ENCODE results near the gene HDLBP.

- TF ChIP-seq EZH2phosphoT487 (conservative IDR thresholded peaks at IDR 0.05; ENCODE audit: low read length) (no peak), CTCF (IDR thresholded peaks at IDR 0.05; ENCODE audit: insufficient read depth, low read length, poor library complexity, severe bottlenecking) (no peak)
Observed at GRCh38 chr2:241215421-241215820, 100.1 kb downstream of the HDLBP start.

Measured in SU-DHL-6 (cell line).